ENCODE measurements around the gene NCKAP5. TPM values are rescaled to one million over a fixed set of nuclear protein-coding genes. Genes with fewer than 3 reads are reported as not detected.

The NCKAP5 gene
- total and polyA plus RNA-seq, 2 of the 13 experiments (the other 11 are each of a cell fraction or from before 2014, with no cell fraction given): 0.01 TPM; not detected in 1

DNA sequence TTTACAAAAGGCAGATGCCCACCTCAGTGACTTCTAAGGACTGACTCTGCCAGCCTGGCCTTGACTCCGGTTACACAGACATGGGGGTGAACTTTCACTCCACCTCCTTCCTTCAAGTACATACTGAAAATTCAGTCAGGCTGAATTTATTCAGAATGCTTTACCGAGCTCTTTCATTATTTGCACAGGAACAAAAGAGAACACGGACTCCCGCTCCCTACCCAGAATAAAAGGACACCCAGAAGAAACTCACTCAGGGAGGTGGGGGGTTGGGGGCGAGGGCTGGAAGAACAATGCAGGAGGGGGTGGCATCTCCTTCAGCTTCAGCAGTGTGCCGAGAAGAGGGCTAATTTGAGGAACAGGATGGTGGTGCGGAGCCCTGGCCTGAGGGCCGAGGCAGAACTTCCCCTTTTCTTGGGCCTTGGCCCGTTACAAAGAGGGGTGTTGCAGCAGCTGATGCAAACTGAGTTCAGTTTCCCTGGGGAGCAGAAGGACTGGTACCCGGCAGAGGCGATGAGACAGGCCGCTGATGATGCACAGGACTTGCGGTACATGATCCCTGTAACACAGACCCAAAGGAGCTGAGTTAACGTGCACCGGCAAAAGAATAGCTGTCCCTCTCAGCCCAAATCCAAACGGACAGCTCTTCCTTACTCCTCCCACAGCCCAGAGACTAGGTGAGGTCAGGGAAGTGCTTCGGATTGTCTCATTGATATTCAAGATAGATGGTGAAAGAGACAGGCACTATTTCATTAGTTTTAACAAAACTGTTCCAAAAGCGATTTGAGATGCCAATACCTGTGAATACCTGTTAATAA lies 922.3 kb downstream of the NCKAP5 start (continued):
- TF ChIP-seq, protein P1, sequence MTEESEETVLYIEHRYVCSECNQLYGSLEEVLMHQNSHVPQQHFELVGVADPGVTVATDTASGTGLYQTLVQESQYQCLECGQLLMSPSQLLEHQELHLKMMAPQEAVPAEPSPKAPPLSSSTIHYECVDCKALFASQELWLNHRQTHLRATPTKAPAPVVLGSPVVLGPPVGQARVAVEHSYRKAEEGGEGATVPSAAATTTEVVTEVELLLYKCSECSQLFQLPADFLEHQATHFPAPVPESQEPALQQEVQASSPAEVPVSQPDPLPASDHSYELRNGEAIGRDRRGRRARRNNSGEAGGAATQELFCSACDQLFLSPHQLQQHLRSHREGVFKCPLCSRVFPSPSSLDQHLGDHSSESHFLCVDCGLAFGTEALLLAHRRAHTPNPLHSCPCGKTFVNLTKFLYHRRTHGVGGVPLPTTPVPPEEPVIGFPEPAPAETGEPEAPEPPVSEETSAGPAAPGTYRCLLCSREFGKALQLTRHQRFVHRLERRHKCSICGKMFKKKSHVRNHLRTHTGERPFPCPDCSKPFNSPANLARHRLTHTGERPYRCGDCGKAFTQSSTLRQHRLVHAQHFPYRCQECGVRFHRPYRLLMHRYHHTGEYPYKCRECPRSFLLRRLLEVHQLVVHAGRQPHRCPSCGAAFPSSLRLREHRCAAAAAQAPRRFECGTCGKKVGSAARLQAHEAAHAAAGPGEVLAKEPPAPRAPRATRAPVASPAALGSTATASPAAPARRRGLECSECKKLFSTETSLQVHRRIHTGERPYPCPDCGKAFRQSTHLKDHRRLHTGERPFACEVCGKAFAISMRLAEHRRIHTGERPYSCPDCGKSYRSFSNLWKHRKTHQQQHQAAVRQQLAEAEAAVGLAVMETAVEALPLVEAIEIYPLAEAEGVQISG (CRISPR knock-in tag; IDR thresholded peaks at IDR 0.05): no peak
- TF ChIP-seq GATAD2A (CRISPR knock-in tag; IDR thresholded peaks at IDR 0.05) (no peak), ZNF580 (CRISPR knock-in tag; IDR thresholded peaks at IDR 0.05; ENCODE audit: borderline replicate concordance, low read depth) (no peak)

- no peaks in the 10 kb centered on the region for H3K9me3 ChIP-seq (ENCODE audit: low read length)
- no peak overlapping the region for H2AFZ ChIP-seq (ENCODE audit: low read length)
- H3K79me2 ChIP-seq (ENCODE audit: insufficient read depth, low read length): no peaks in the 10 kb centered on the region
- ChIA-PET POLR2A (no interaction called here), CTCF (ENCODE audit: low intra/inter-chr PET ratio, low total read pairs) (no interaction called here)
- intact Hi-C loops (cut with micrococcal nuclease; ENCODE audit: unreplicated experiment): no loop called here
- TF ChIP-seq, protein P2, sequence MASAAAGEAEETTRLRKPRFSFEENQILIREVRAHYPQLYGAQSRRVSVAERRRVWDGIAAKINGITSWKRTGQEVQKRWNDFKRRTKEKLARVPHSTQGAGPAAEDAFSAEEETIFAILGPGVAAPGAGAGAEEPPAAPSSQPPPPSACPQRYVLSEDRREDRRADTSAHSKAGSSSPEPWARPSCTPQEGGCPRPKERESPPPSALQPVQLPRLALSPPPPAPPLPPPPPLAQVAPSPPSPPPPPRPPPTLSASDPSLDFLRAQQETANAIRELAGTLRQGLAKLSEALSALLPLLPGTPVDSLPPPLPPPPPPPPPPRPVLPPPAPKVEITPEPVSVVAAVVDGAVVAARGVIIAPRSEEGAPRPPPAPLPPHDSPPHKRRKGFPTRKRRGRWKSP (CRISPR knock-in tag; IDR thresholded peaks at IDR 0.05): no peak
- TF ChIP-seq PHF20 (CRISPR knock-in tag; IDR thresholded peaks at IDR 0.05) (no peak), ZNF598 (CRISPR knock-in tag; IDR thresholded peaks at IDR 0.05; ENCODE audit: borderline replicate concordance) (no peak), ESRRA (CRISPR knock-in tag; IDR thresholded peaks at IDR 0.05; ENCODE audit: low read depth) (no peak)
- H3K9ac ChIP-seq (ENCODE audit: insufficient read depth, low read depth, low read length): no peak overlapping the region
- FAIRE-seq: no peak
- no peaks in the 10 kb centered on the region for H3K36me3 ChIP-seq (replicated peaks in 1 of 2; ENCODE audit: control insufficient read depth in 1 of 2, insufficient read depth in 2 of 2, low read length in 2 of 2)
- no peak for ATAC-seq
- no peak overlapping the region for H3K4me3 ChIP-seq (replicated peaks in 1 of 3; ENCODE audit: insufficient read depth in 1 of 3, low read depth in 2 of 3, low read length in 3 of 3)
- no peak for DNase-seq (ENCODE audit: low spot score)
- no peaks in the 10 kb centered on the region for H4K20me1 ChIP-seq (ENCODE audit: insufficient read depth, low read length)
- in situ Hi-C loops (cut with HindIII; ENCODE audit: extremely low pct_ligation_motif_present, low pct_unique_long_range_greater_than_20kb): no loop called here
- H3K4me1 ChIP-seq (ENCODE audit: insufficient read depth, low read length): peaks cover 8% of the 10 kb centered on the region; the same call in 1 of the 2 replicates
- H3K27me3 ChIP-seq (ENCODE audit: control insufficient read depth in 1 of 2, insufficient read depth in 2 of 2, low read length in 2 of 2): no peaks in the 10 kb centered on the region
- WGBS (ENCODE audit: low lambda C conversion rate): 87% methylated on average over 34 of the region's 35 CpGs
- no peak overlapping the region for H3K4me2 ChIP-seq (ENCODE audit: low read depth, low read length)
- BruUV-seq (replicated peaks): no TSS peak
- no peak overlapping the region for H3K27ac ChIP-seq (ENCODE audit: extremely low read length, insufficient read depth, low read length)
Measured at GRCh38 chr2:132645176-132645575, 923.1 kb downstream of the NCKAP5 start.

Data from HepG2 (cell line).